Measurements from ENCODE around the gene OPCML. TPM values are rescaled to one million over a fixed set of nuclear protein-coding genes. Genes with fewer than 3 reads are reported as not detected.

OPCML gene
- total RNA-seq, 4 donors from 2014 or later, result 0.33 TPM; not detected in 3

GRCh38 chr11:132941761-132942160, 590.5 kb downstream of the OPCML start:
- intact Hi-C loops (cut with DNase I), result no loop called here
- Histone ChIP-seq H3K27me3 (no peaks in the 10 kb centered on the region), H3K27ac (no peak overlapping the region), H3K9me3 (no peaks in the 10 kb centered on the region), H3K36me3 (no peaks in the 10 kb centered on the region), H3K4me1 (peaks cover 0 to 6% of the 10 kb centered on the region in 2 donors), H3K4me3 (replicated peaks in 1 of 3) (no peak overlapping the region)
- DNase-seq, result no peak
- TF ChIP-seq POLR2A (IDR thresholded peaks at IDR 0.05) (no peak), CTCF (IDR thresholded peaks at IDR 0.05) (no peak)
- WGBS, 2 donors, result 65 to 69% methylated on average over 3 of the region's 3 CpGs

DNA sequence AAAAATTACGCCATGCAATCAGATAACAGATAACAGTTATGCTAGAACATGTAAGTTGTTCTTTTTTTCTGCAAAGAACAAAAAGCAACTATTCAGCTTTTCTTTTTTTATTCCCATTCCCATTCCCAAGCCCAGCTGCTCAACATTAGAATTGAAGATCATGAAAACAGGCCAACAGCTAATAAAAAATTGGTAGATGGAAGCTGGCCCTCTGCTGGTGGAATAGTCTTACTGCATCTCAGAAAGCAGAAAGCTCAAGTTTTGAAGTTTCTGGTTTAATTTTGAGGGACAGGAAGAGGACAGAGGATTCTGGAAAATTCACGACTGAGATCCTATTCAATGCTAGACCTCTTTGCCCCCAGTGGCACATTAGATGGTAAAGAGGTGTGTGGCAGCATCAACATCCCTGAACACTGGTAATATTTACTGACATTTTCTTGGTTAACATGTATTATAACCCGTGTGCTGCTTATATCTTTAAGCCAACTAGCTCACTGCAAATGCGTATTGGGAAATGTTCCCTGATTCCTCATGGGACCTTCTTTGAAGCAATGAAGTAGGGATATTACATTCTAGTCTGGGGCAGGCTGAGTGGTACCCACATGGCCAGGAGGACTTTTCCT, 591.2 kb downstream of the OPCML start:
- H3K27me3 ChIP-seq, result no peaks in the 10 kb centered on the region
- 48 to 59% methylated on average over 4 of the region's 4 CpGs for WGBS, 2 donors
- H3K4me3 ChIP-seq (replicated peaks in 1 of 3), result no peak overlapping the region
- peak; percentile 19 to 34 for DNase-seq
- TF ChIP-seq CTCF (IDR thresholded peaks at IDR 0.05) (peak; percentile 26 to 87 (median 71)), POLR2A (IDR thresholded peaks at IDR 0.05) (no peak)
- intact Hi-C loops (cut with DNase I), result no loop called here
- H3K36me3 ChIP-seq, result no peaks in the 10 kb centered on the region
- H3K4me1 ChIP-seq, result peaks cover 0 to 6% of the 10 kb centered on the region in 2 donors
- H3K27ac ChIP-seq, result no peak overlapping the region
- H3K9me3 ChIP-seq, result no peaks in the 10 kb centered on the region

GRCh38 chr11:132937016-132937415, 595.3 kb downstream of the OPCML start:
- H3K9me3 ChIP-seq, result no peaks in the 10 kb centered on the region
- intact Hi-C loops (cut with DNase I), result loop anchor here (5.0 kb wide), 1 partner anchor 660 kb away; no protein-coding TSS in a partner anchor
- 67 to 72% methylated on average over 4 of the region's 4 CpGs for WGBS, 2 donors
- H3K36me3 ChIP-seq, result no peaks in the 10 kb centered on the region
- H3K4me3 ChIP-seq (replicated peaks in 1 of 3), result no peak overlapping the region
- TF ChIP-seq CTCF (IDR thresholded peaks at IDR 0.05), result no peak
- TF ChIP-seq POLR2A (IDR thresholded peaks at IDR 0.05), result no peak
- no peak for DNase-seq
- no peaks in the 10 kb centered on the region for H3K27me3 ChIP-seq
- H3K27ac ChIP-seq, result no peak overlapping the region
- no peaks in the 10 kb centered on the region for H3K4me1 ChIP-seq

DNA sequence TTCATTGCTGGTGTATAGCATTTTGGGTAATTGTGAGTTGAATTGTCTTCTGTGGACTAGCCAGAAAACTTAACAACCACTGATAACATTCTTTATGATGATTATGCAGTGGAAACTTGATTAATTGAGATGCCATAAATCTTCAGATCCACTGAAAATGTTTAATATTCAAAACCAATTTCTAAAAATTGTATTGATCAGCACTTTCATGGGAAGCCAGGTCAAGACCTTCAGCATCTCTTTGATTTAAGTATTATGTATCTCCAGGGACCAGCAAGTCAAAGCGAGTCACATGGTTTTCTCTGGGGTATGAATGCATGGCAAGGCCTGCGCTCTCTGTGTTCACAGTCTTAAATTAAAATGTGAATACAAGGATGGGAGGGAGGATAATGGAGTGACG, 596.9 kb downstream of the OPCML start:
- intact Hi-C loops (cut with DNase I), result loop anchor here (5.0 kb wide), 1 partner anchor 658 kb away; no protein-coding TSS in a partner anchor
- no peaks in the 10 kb centered on the region for H3K36me3 ChIP-seq
- H3K4me1 ChIP-seq, result no peaks in the 10 kb centered on the region
- no peak for TF ChIP-seq CTCF (IDR thresholded peaks at IDR 0.05)
- WGBS, 2 donors, result 93 to 95% methylated on average over 3 of the region's 3 CpGs
- H3K9me3 ChIP-seq, result no peaks in the 10 kb centered on the region
- no peaks in the 10 kb centered on the region for H3K27me3 ChIP-seq
- no peak for DNase-seq
- H3K4me3 ChIP-seq (replicated peaks in 1 of 3), result no peak overlapping the region
- no peak overlapping the region for H3K27ac ChIP-seq

DNA sequence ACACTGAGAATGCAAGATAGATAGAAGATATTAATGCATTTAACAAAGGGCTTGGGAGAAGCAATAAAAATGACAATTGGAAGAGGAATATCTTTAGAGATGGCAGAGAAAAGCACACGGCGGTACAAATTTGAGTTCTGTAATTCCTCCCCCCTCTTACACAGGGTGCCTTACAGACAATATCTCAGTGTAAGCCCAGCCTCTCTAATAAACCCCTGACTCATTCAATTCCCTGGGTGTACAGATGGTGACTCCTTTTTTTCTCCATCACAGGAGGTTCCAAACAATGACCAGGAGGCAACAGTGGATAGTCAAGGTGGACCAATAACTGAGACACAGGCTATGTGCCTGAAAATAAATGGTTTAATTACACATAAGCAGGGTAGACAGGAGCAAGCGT, 598.6 kb downstream of the OPCML start:
- Histone ChIP-seq H3K4me3 (replicated peaks in 1 of 3) (no peak overlapping the region), H3K36me3 (no peaks in the 10 kb centered on the region), H3K27ac (no peak overlapping the region), H3K27me3 (no peaks in the 10 kb centered on the region), H3K4me1 (no peaks in the 10 kb centered on the region), H3K9me3 (no peaks in the 10 kb centered on the region)
- no peak for TF ChIP-seq CTCF (IDR thresholded peaks at IDR 0.05)
- TF ChIP-seq POLR2A (IDR thresholded peaks at IDR 0.05), result no peak
- DNase-seq, result no peak
- intact Hi-C loops (cut with DNase I), result no loop called here
- WGBS, 2 donors, result 88 to 89% methylated on average over 3 of the region's 3 CpGs
